Ovary (tissue), 9 donors: ENCODE results near the gene ALDH1A1. TPM values are rescaled to one million over a fixed set of nuclear protein-coding genes. Genes with fewer than 3 reads are reported as not detected.

Experiments used
- DNase-seq, 5 donors: peaks; one replicate each; pipeline ENCODE4 v3.0.0-alpha.2; 2019 to 2020
- H3K27ac ChIP-seq, 2 donors: fragments of 200-600 bp; one replicate each; pipeline versions ENCODE4 v1.5.1 to v1.8.0; 2019 to 2022
- H3K27me3 ChIP-seq: fragments of 200-600 bp; one replicate; pipeline ENCODE4 v1.8.0; 2022
- H3K36me3 ChIP-seq: fragments of 200-600 bp; sonication (generic); one replicate; pipeline ENCODE4 v1.5.1; 2019
- H3K4me1 ChIP-seq: one replicate; pipeline ENCODE4 v1.8.1; 2013; ENCODE audit warnings: mild to moderate bottlenecking, moderate library complexity; ENCODE audit not compliant: insufficient read depth
- H3K4me3 ChIP-seq: fragments of 200-600 bp; sonication (generic); one replicate; pipeline ENCODE4 v1.5.1; 2017
- H3K9me3 ChIP-seq, 2 donors: fragments of 200-600 bp in 1 of 2; sonication (generic) in 1 of 2; one replicate each; pipeline versions ENCODE4 v1.5.1 to v1.8.1; 2013 to 2019; ENCODE audit warnings: mild to moderate bottlenecking in 1 of 2, moderate library complexity in 1 of 2
- CTCF ChIP-seq, 3 donors: fragments of 450-650 bp in 2 of 3; fragments of 200-600 bp in 1 of 3; IDR thresholded peaks; one replicate each; pipeline versions ENCODE4 v1.5.1 to v1.8.0; 2016 to 2022; ENCODE audit warnings: antibody characterized with exemption in 3 of 3, mild to moderate bottlenecking in 1 of 3
- EP300 ChIP-seq: sonication (generic); formaldehyde crosslinking; IDR thresholded peaks from one replicate; pipeline ENCODE4 v1.6.1; 2017; ENCODE audit warnings: antibody characterized with exemption
- POLR2A ChIP-seq: fragments of 450-650 bp; IDR thresholded peaks from one replicate; pipeline ENCODE4 v1.6.1; 2017; ENCODE audit warnings: antibody characterized with exemption, mild to moderate bottlenecking, moderate library complexity
- WGBS, 3 donors: extraction: QIAGEN DNeasy Blood & Tissue Kit in 1 of 3; methylation state at CpG; one replicate each; pipeline versions ENCODE4 v1.1.5 to v1.1.7; 2013 to 2017; 5-methylcytosine and 5-hydroxymethylcytosine counted together
- intact Hi-C, 4 donors: fragments of 100-400 bp; cut with DNase I; formaldehyde crosslinking; loops; one replicate each; pipeline versions ENCODE4 v1.11.0 to v1.15.1; 2022 to 2023
- polyA plus RNA-seq, 2 donors: library from polyadenylated mRNA; stranded (reverse); fragments of 200-250 nt in 1 of 2; fragments of 350-450 nt in 1 of 2; fragmentation: Illumina TruSeq in 1 of 2; extraction: RNeasy Lipid Tissue Mini Kit (QIAGEN cat#74804) in 1 of 2; gene quantifications; one replicate each; pipeline ENCODE4 v1.2.3, GENCODE V29; 2013 to 2014
- total RNA-seq, 7 donors: library from RNA; depleted of rRNA in 2 of 7; stranded (reverse); fragments of >200 nt in 2 of 7; fragmentation: NEBNext Ultra II Directional in 3 of 7; extraction: Animal tissue kit (Norgen Biotek cat#: 25700) in 3 of 7; gene quantifications; one replicate each; pipeline versions ENCODE4 v1.1.0 to v1.2.4, GENCODE V29; 2016 to 2023
- donor health status: DM: no; HTN: no; CAD: no; lungs with moderate emphysema.
- donor health status: DM: no; HTN: no; CAD: no.
- donor health status: Bipolar disorder and iron deficiency.
- donor health status: DM: yes; HTN: yes; CAD: no.
- donor health status: DM: no; HTN: no; CAD: no.
- donor health status: DM: yes; HTN: yes; CAD: no.

ALDH1A1 gene
- total and polyA plus RNA-seq, 9 donors = 116 to 301 (median 184) TPM

- Histone ChIP-seq H3K4me3 (no peak overlapping the region), H3K9me3 (no peaks in the 10 kb centered on the region), H3K36me3 (no peaks in the 10 kb centered on the region), H3K27ac (no peak overlapping the region), H3K4me1 (no peaks in the 10 kb centered on the region), H3K27me3 (no peaks in the 10 kb centered on the region)
- WGBS, 3 donors = 96 to 98% (median 98%) methylated on average over 1 of the region's 1 CpG
- DNase-seq = no peak
- intact Hi-C loops = no loop called here
- TF ChIP-seq EP300 (no peak), CTCF (IDR thresholded peaks at IDR 0.05) (no peak), POLR2A (no peak)
Observed at GRCh38 chr9:72923077-72923476, 29.8 kb downstream of the ALDH1A1 start.

GRCh38 chr9:72921888-72922654 is 30.8 kb downstream of the ALDH1A1 start:
- H3K4me1 ChIP-seq = no peaks in the 10 kb centered on the region
- H3K4me3 ChIP-seq = no peak overlapping the region
- no peaks in the 10 kb centered on the region for H3K27me3 ChIP-seq
- TF ChIP-seq POLR2A (no peak), CTCF (IDR thresholded peaks at IDR 0.05) (no peak), EP300 (no peak)
- no peaks in the 10 kb centered on the region for H3K9me3 ChIP-seq
- H3K36me3 ChIP-seq = no peaks in the 10 kb centered on the region
- intact Hi-C loops = no loop called here
- H3K27ac ChIP-seq = no peak overlapping the region
- 94 to 98% (median 98%) methylated on average over 5 of the region's 5 CpGs for WGBS, 3 donors
- DNase-seq = no peak

- Histone ChIP-seq H3K27ac (no peak overlapping the region), H3K27me3 (no peaks in the 10 kb centered on the region), H3K4me3 (no peak overlapping the region), H3K9me3 (no peaks in the 10 kb centered on the region), H3K36me3 (no peaks in the 10 kb centered on the region), H3K4me1 (no peaks in the 10 kb centered on the region)
- no peak for TF ChIP-seq CTCF (IDR thresholded peaks at IDR 0.05)
- TF ChIP-seq EP300 = no peak
- TF ChIP-seq POLR2A = no peak
- DNase-seq = no peak
- intact Hi-C loops = no loop called here
- WGBS, 3 donors = 94 to 95% (median 95%) methylated on average over 4 of the region's 4 CpGs
Observed at GRCh38 chr9:72919246-72919945, 33.5 kb downstream of the ALDH1A1 start.

- H3K27ac ChIP-seq = no peak overlapping the region
- intact Hi-C loops = no loop called here
- 14 to 20% (median 18%) methylated on average over 1 of the region's 1 CpG for WGBS, 3 donors
Observed at GRCh38 chr9:72917892-72918509, 34.9 kb downstream of the ALDH1A1 start.

More at GRCh38 chr9:72917892-72918509, 34.9 kb downstream of the ALDH1A1 start:
- Histone ChIP-seq H3K4me3 (no peak overlapping the region), H3K36me3 (no peaks in the 10 kb centered on the region), H3K9me3 (no peaks in the 10 kb centered on the region), H3K27me3 (no peaks in the 10 kb centered on the region), H3K4me1 (peaks cover 3% of the 10 kb centered on the region)
- DNase-seq = no peak
- TF ChIP-seq POLR2A (no peak), EP300 (no peak), CTCF (IDR thresholded peaks at IDR 0.05) (no peak)
